ENCODE data around the gene SETD9. TPM values are rescaled to one million over a fixed set of nuclear protein-coding genes. Genes with fewer than 3 reads are reported as not detected.

SETD9 gene
- total and polyA plus RNA-seq, 2 of the 13 experiments (the other 11 are each of a cell fraction or from before 2014, with no cell fraction given), result 4.8 to 17.8 TPM

DNA sequence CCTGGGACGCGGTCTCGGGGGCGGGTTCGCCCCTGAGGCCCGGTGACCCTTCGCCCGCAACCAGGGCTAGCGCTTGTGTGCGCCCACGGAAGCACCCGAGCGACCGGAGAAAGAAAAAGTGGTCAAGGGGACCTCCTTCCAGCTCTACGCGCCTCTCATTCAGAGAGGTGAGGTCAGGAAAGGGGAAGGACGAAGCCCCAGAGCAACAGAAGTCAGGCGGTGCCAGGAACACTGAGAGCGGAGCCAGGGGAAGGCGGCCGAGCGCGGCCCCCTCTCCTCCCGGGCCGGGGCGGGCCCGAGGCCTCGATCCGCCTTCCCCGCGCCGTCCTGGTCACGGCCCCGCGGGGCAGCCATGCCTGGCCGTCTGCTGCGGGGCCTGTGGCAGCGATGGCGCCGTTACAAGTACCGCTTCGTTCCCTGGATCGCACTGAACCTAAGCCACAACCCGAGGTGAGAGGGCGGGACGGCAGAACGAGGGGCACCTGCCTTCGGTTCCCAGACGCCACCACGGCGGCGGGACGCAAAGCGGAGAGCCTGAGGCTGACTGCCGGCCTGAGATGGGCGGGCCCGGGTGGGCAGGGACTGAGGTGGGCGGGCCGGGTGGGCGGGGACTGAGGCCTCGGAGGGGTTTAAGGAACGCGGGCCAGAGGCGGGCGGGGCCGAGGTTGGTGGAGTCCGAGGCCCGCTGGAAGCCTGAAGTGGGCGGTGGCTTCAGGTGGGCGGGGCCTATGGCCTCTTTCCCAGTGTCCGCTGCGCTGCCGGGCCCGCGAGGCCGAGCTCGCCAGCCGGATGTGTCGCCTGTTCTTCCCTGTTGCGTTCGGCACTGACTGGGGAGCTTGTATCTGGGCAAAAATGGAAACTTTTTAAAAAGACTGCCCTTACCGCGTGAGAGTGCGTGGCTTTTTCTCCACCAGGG, at the start of gene SETD9 (continued):
- TF ChIP-seq ATF7-NPFF (CRISPR knock-in tag; IDR thresholded peaks at IDR 0.05; ENCODE audit: low read depth) (peak; percentile 74; the same call in 1 of the 2 replicates), GFI1 (CRISPR knock-in tag; IDR thresholded peaks at IDR 0.05; ENCODE audit: borderline replicate concordance) (peak; percentile 6; the same call in 1 of the 2 replicates), AHR (CRISPR knock-in tag; IDR thresholded peaks at IDR 0.05) (peak; percentile 45; the same call in 1 of the 2 replicates), REPIN1 (CRISPR knock-in tag; IDR thresholded peaks at IDR 0.05; ENCODE audit: borderline replicate concordance, low read depth) (no peak), FOSL2 (CRISPR knock-in tag; IDR thresholded peaks at IDR 0.05) (0 out of 2 replicates have a peak, but pooled peaks have one; percentile 21), CBX2 (IDR thresholded peaks at IDR 0.05; ENCODE audit: low read depth, low read length) (no peak), CBX2 (CRISPR knock-in tag; IDR thresholded peaks at IDR 0.05; ENCODE audit: low read depth) (no peak), NONO (IDR thresholded peaks at IDR 0.05) (no peak), NONO (CRISPR knock-in tag; conservative IDR thresholded peaks at IDR 0.05) (peak; percentile 53), ZNF792 (CRISPR knock-in tag; IDR thresholded peaks at IDR 0.05) (peak; percentile 78), KDM4B (CRISPR knock-in tag; IDR thresholded peaks at IDR 0.05) (peak; percentile 16; the same call in 1 of the 2 replicates), GABPA (IDR thresholded peaks at IDR 0.05; ENCODE audit: low read depth, low read length) (no peak; the same call in 1 of the 2 replicates), GABPA (CRISPR knock-in tag; IDR thresholded peaks at IDR 0.05; ENCODE audit: low read depth) (peak; percentile 63), ZNF773 (CRISPR knock-in tag; IDR thresholded peaks at IDR 0.05; ENCODE audit: borderline replicate concordance) (peak; percentile 40; the same call in 1 of the 2 replicates), KMT2A (CRISPR knock-in tag; IDR thresholded peaks at IDR 0.05) (peak; percentile 42), SOX6 (IDR thresholded peaks at IDR 0.05) (no peak), SOX6 (CRISPR knock-in tag; IDR thresholded peaks at IDR 0.05) (peak; percentile 30), DNMT3B (CRISPR knock-in tag; conservative IDR thresholded peaks at IDR 0.05) (0 out of 2 replicates have a peak, but pooled peaks have one; percentile 63), ZNF879 (CRISPR knock-in tag; IDR thresholded peaks at IDR 0.05) (0 out of 2 replicates have a peak, but pooled peaks have one; percentile 48), YEATS2 (CRISPR knock-in tag; IDR thresholded peaks at IDR 0.05; ENCODE audit: borderline replicate concordance) (peak; percentile 68; the same call in 1 of the 2 replicates), CBX1 (IDR thresholded peaks at IDR 0.05; ENCODE audit: low read depth) (peak; percentile 58)
- TF ChIP-seq, protein P1, sequence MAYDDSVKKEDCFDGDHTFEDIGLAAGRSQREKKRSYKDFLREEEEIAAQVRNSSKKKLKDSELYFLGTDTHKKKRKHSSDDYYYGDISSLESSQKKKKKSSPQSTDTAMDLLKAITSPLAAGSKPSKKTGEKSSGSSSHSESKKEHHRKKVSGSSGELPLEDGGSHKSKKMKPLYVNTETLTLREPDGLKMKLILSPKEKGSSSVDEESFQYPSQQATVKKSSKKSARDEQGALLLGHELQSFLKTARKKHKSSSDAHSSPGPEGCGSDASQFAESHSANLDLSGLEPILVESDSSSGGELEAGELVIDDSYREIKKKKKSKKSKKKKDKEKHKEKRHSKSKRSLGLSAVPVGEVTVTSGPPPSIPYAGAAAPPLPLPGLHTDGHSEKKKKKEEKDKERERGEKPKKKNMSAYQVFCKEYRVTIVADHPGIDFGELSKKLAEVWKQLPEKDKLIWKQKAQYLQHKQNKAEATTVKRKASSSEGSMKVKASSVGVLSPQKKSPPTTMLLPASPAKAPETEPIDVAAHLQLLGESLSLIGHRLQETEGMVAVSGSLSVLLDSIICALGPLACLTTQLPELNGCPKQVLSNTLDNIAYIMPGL (CRISPR knock-in tag; IDR thresholded peaks at IDR 0.05; ENCODE audit: borderline replicate concordance in 1 of 2, low read depth in 1 of 2), result peak; percentile 63 to 69; a peak in 3 of 4 replicates
- TF ChIP-seq, protein P2, sequence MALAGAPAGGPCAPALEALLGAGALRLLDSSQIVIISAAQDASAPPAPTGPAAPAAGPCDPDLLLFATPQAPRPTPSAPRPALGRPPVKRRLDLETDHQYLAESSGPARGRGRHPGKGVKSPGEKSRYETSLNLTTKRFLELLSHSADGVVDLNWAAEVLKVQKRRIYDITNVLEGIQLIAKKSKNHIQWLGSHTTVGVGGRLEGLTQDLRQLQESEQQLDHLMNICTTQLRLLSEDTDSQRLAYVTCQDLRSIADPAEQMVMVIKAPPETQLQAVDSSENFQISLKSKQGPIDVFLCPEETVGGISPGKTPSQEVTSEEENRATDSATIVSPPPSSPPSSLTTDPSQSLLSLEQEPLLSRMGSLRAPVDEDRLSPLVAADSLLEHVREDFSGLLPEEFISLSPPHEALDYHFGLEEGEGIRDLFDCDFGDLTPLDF (CRISPR knock-in tag; IDR thresholded peaks at IDR 0.05), result 0 out of 2 replicates have a peak, but pooled peaks have one; percentile 29
- TF ChIP-seq, protein P3, sequence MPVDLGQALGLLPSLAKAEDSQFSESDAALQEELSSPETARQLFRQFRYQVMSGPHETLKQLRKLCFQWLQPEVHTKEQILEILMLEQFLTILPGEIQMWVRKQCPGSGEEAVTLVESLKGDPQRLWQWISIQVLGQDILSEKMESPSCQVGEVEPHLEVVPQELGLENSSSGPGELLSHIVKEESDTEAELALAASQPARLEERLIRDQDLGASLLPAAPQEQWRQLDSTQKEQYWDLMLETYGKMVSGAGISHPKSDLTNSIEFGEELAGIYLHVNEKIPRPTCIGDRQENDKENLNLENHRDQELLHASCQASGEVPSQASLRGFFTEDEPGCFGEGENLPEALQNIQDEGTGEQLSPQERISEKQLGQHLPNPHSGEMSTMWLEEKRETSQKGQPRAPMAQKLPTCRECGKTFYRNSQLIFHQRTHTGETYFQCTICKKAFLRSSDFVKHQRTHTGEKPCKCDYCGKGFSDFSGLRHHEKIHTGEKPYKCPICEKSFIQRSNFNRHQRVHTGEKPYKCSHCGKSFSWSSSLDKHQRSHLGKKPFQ (CRISPR knock-in tag; IDR thresholded peaks at IDR 0.05; ENCODE audit: insufficient replicate concordance), result peak; percentile 66
- TF ChIP-seq, protein P4, sequence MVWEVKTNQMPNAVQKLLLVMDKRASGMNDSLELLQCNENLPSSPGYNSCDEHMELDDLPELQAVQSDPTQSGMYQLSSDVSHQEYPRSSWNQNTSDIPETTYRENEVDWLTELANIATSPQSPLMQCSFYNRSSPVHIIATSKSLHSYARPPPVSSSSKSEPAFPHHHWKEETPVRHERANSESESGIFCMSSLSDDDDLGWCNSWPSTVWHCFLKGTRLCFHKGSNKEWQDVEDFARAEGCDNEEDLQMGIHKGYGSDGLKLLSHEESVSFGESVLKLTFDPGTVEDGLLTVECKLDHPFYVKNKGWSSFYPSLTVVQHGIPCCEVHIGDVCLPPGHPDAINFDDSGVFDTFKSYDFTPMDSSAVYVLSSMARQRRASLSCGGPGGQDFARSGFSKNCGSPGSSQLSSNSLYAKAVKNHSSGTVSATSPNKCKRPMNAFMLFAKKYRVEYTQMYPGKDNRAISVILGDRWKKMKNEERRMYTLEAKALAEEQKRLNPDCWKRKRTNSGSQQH (CRISPR knock-in tag; IDR thresholded peaks at IDR 0.05; ENCODE audit: low read depth), result no peak; the same call in 1 of the 2 replicates

Measured in HepG2 (cell line).